ENCODE measurements around the gene MAP2.

Gene MAP2

GRCh38 chr2:209600341-209601171 is 176.7 kb downstream of the MAP2 start:
- no peak for DNase-seq

GRCh38 chr2:209601497-209601896 is 177.7 kb downstream of the MAP2 start:
- no peak for DNase-seq

GRCh38 chr2:209602259-209602658 is 178.4 kb downstream of the MAP2 start:
- no peak for DNase-seq

GRCh38 chr2:209609531-209609930 is 185.7 kb downstream of the MAP2 start:
- no peak for DNase-seq

GRCh38 chr2:209610631-209611030 is 186.8 kb downstream of the MAP2 start:
- DNase-seq = no peak

- DNase-seq = no peak
Observed at GRCh38 chr2:209613649-209614305, 189.9 kb downstream of the MAP2 start.

GRCh38 chr2:209614690-209615369 is 191.0 kb downstream of the MAP2 start:
- DNase-seq = no peak

- no peak for DNase-seq
Observed at GRCh38 chr2:209619782-209620181, 195.9 kb downstream of the MAP2 start.

GRCh38 chr2:209624192-209624938 is 200.5 kb downstream of the MAP2 start:
- DNase-seq = no peak

- DNase-seq = no peak
Observed at GRCh38 chr2:209629597-209629996, 205.8 kb downstream of the MAP2 start.

- DNase-seq = no peak
Observed at GRCh38 chr2:209633911-209634310, 210.1 kb downstream of the MAP2 start.

GRCh38 chr2:209636076-209636475 is 212.2 kb downstream of the MAP2 start:
- DNase-seq = no peak

- no peak for DNase-seq
Observed at GRCh38 chr2:209637293-209637692, 213.4 kb downstream of the MAP2 start.

GRCh38 chr2:209638346-209638745 is 214.5 kb downstream of the MAP2 start:
- no peak for DNase-seq

GRCh38 chr2:209640358-209640757 is 216.5 kb downstream of the MAP2 start:
- DNase-seq = no peak

- no peak for DNase-seq
Observed at GRCh38 chr2:209642146-209642820, 218.4 kb downstream of the MAP2 start.

GRCh38 chr2:209644842-209645241 is 221.0 kb downstream of the MAP2 start:
- DNase-seq = no peak

GRCh38 chr2:209648714-209649113 is 224.9 kb downstream of the MAP2 start:
- DNase-seq = no peak

GRCh38 chr2:209653134-209653533 is 229.3 kb downstream of the MAP2 start:
- no peak for DNase-seq

GRCh38 chr2:209661286-209661894 is 237.5 kb downstream of the MAP2 start:
- no peak for DNase-seq

- DNase-seq = no peak
Observed at GRCh38 chr2:209662021-209662420, 238.2 kb downstream of the MAP2 start.

GRCh38 chr2:209663139-209663538 is 239.3 kb downstream of the MAP2 start:
- no peak for DNase-seq
